IPS DF 6.9 (cell line): ENCODE results near the gene HJURP.

Experiments
- DNase-seq: peaks from one replicate; pipeline ENCODE4 v3.0.0-alpha.2; 2013; ENCODE audit warnings: low read depth, low spot score
- H3K27ac ChIP-seq: one replicate; pipeline ENCODE4 v1.5.1; 2013; ENCODE audit warnings: low read length, control low read depth
- H3K27me3 ChIP-seq: 2 replicates; pipeline ENCODE4 v1.6.1; 2013; ENCODE audit warnings: mild to moderate bottlenecking, low read length; ENCODE audit not compliant: control insufficient read depth, insufficient read depth
- H3K36me3 ChIP-seq: 2 replicates; pipeline ENCODE4 v1.6.1; 2013; ENCODE audit warnings: low read length; ENCODE audit not compliant: control insufficient read depth, insufficient read depth
- H3K4me1 ChIP-seq: 2 replicates; pipeline ENCODE4 v1.6.1; 2013; ENCODE audit warnings: low read length; ENCODE audit not compliant: control insufficient read depth, insufficient read depth
- H3K4me3 ChIP-seq: 2 replicates; pipeline ENCODE4 v1.5.1; 2013; ENCODE audit warnings: mild to moderate bottlenecking, low read length
- H3K9me3 ChIP-seq: 2 replicates; pipeline ENCODE4 v1.6.1; 2013; ENCODE audit warnings: low read length, inconsistent platforms; ENCODE audit not compliant: control insufficient read depth, insufficient read depth
- WGBS: extraction: QIAGEN DNeasy Blood & Tissue Kit; methylation state at CpG from one replicate; pipeline ENCODE4 v1.1.7; 2013; ENCODE audit warnings: mixed read lengths, missing lambda C conversion rate; ENCODE audit not compliant: insufficient read length, insufficient coverage; 5-methylcytosine and 5-hydroxymethylcytosine counted together

HJURP gene

GRCh38 chr2:233793465-233794127 is 60.7 kb downstream of the HJURP start:
- Histone ChIP-seq H3K27ac (no peak overlapping the region), H3K27me3 (no peaks in the 10 kb centered on the region), H3K9me3 (no peaks in the 10 kb centered on the region), H3K36me3 (0 out of 2 replicates have a peak, but pooled peaks cover 3% of the 10 kb centered on the region), H3K4me3 (no peak overlapping the region), H3K4me1 (no peaks in the 10 kb centered on the region)
- no peak for DNase-seq
- no CpG with 5 or more reads among the region's 18 CpGs for WGBS

GRCh38 chr2:233792720-233793119 is 61.6 kb downstream of the HJURP start:
- DNase-seq = no peak
- 0 out of 2 replicates have a peak, but pooled peaks cover 3% of the 10 kb centered on the region for H3K36me3 ChIP-seq
- H3K27me3 ChIP-seq = no peaks in the 10 kb centered on the region
- no CpG with 5 or more reads among the region's 7 CpGs for WGBS
- H3K27ac ChIP-seq = no peak overlapping the region
- no peak overlapping the region for H3K4me3 ChIP-seq
- H3K4me1 ChIP-seq = no peaks in the 10 kb centered on the region
- no peaks in the 10 kb centered on the region for H3K9me3 ChIP-seq

GRCh38 chr2:233791883-233792329 is 62.4 kb downstream of the HJURP start:
- no CpG with 5 or more reads among the region's 9 CpGs for WGBS
- H3K4me3 ChIP-seq = no peak overlapping the region
- no peak overlapping the region for H3K27ac ChIP-seq
- no peak for DNase-seq
- no peaks in the 10 kb centered on the region for H3K4me1 ChIP-seq
- H3K9me3 ChIP-seq = no peaks in the 10 kb centered on the region
- H3K36me3 ChIP-seq = 0 out of 2 replicates have a peak, but pooled peaks cover 3% of the 10 kb centered on the region
- no peaks in the 10 kb centered on the region for H3K27me3 ChIP-seq

GRCh38 chr2:233791151-233791882 is 63.0 kb downstream of the HJURP start:
- Histone ChIP-seq H3K27me3 (no peaks in the 10 kb centered on the region), H3K4me3 (no peak overlapping the region), H3K4me1 (no peaks in the 10 kb centered on the region), H3K9me3 (no peaks in the 10 kb centered on the region), H3K36me3 (0 out of 2 replicates have a peak, but pooled peaks cover 3% of the 10 kb centered on the region), H3K27ac (no peak overlapping the region)
- DNase-seq = no peak
- no CpG with 5 or more reads among the region's 18 CpGs for WGBS

GRCh38 chr2:233789554-233789953 is 64.8 kb downstream of the HJURP start:
- H3K27ac ChIP-seq = no peak overlapping the region
- WGBS = no CpG with 5 or more reads among the region's 7 CpGs
- H3K27me3 ChIP-seq = no peaks in the 10 kb centered on the region
- no peaks in the 10 kb centered on the region for H3K4me1 ChIP-seq
- H3K9me3 ChIP-seq = no peaks in the 10 kb centered on the region
- H3K4me3 ChIP-seq = no peak overlapping the region
- DNase-seq = no peak
- 0 out of 2 replicates have a peak, but pooled peaks cover 3% of the 10 kb centered on the region for H3K36me3 ChIP-seq
